ENCODE results near the gene SERGEF.

SERGEF gene

GRCh38 chr11:17748761-17749721 lies 263.8 kb downstream of the SERGEF start:
- DNase-seq (ENCODE audit: low read depth, low spot score) = no peak
- H3K4me3 ChIP-seq (ENCODE audit: low read length) = no peak overlapping the region

- DNase-seq (ENCODE audit: low read depth, low spot score) = no peak
- no peak overlapping the region for H3K4me3 ChIP-seq (ENCODE audit: low read length)
Observed at GRCh38 chr11:17748044-17748443, 264.8 kb downstream of the SERGEF start.

GRCh38 chr11:17747131-17747955 lies 265.5 kb downstream of the SERGEF start:
- no peak overlapping the region for H3K4me3 ChIP-seq (ENCODE audit: low read length)
- no peak for DNase-seq (ENCODE audit: low read depth, low spot score)

- H3K4me3 ChIP-seq (ENCODE audit: low read length) = no peak overlapping the region
- no peak for DNase-seq (ENCODE audit: low read depth, low spot score)
Observed at GRCh38 chr11:17746096-17746495, 266.8 kb downstream of the SERGEF start.

GRCh38 chr11:17745023-17745772 lies 267.6 kb downstream of the SERGEF start:
- H3K4me3 ChIP-seq (ENCODE audit: low read length) = no peak overlapping the region
- DNase-seq (ENCODE audit: low read depth, low spot score) = no peak

GRCh38 chr11:17744151-17744940 lies 268.5 kb downstream of the SERGEF start:
- no peak for DNase-seq (ENCODE audit: low read depth, low spot score)
- H3K4me3 ChIP-seq (ENCODE audit: low read length) = no peak overlapping the region

GRCh38 chr11:17743808-17744119 lies 269.1 kb downstream of the SERGEF start:
- DNase-seq (ENCODE audit: low read depth, low spot score) = no peak
- no peak overlapping the region for H3K4me3 ChIP-seq (ENCODE audit: low read length)

- H3K4me3 ChIP-seq (ENCODE audit: low read length) = no peak overlapping the region
- DNase-seq (ENCODE audit: low read depth, low spot score) = no peak
Observed at GRCh38 chr11:17743026-17743807, 269.6 kb downstream of the SERGEF start.

- DNase-seq (ENCODE audit: low read depth, low spot score) = no peak
- H3K4me3 ChIP-seq (ENCODE audit: low read length) = no peak overlapping the region
Observed at GRCh38 chr11:17742019-17742418, 270.8 kb downstream of the SERGEF start.

GRCh38 chr11:17741487-17741886 lies 271.4 kb downstream of the SERGEF start:
- no peak for DNase-seq (ENCODE audit: low read depth, low spot score)

GRCh38 chr11:17740649-17741235 lies 272.1 kb downstream of the SERGEF start:
- no peak for DNase-seq (ENCODE audit: low read depth, low spot score)
- no peak overlapping the region for H3K4me3 ChIP-seq (ENCODE audit: low read length)

More at GRCh38 chr11:17741487-17741886, 271.4 kb downstream of the SERGEF start:
- H3K4me3 ChIP-seq (ENCODE audit: low read length) = no peak overlapping the region

- H3K4me3 ChIP-seq (ENCODE audit: low read length) = no peak overlapping the region
- DNase-seq (ENCODE audit: low read depth, low spot score) = no peak
Observed at GRCh38 chr11:17739945-17740338, 272.9 kb downstream of the SERGEF start.

- H3K4me3 ChIP-seq (ENCODE audit: low read length) = no peak overlapping the region
Observed at GRCh38 chr11:17738151-17738973, 274.5 kb downstream of the SERGEF start.

More at GRCh38 chr11:17738151-17738973, 274.5 kb downstream of the SERGEF start:
- no peak for DNase-seq (ENCODE audit: low read depth, low spot score)

All from Jurkat, Clone E6-1 (cell line).